ENCODE data around the gene POLR2L. TPM values are rescaled to one million over a fixed set of nuclear protein-coding genes. Genes with fewer than 3 reads are reported as not detected.
A peak's percentile ranks its signal among the peaks of the same experiment; 100 is the strongest.

Gene POLR2L
- polyA plus RNA-seq, 2 donors, result 64.9 to 177 TPM

- Histone ChIP-seq H3K27me3 (ENCODE audit: control insufficient read depth in 1 of 2, insufficient read depth in 2 of 2, low read length in 2 of 2) (no peaks in the 10 kb centered on the region), H3K9me3 (ENCODE audit: control insufficient read depth in 2 of 2, insufficient read depth in 1 of 2, low read depth in 1 of 2, low read length in 1 of 2) (no peaks in the 10 kb centered on the region), H3K4me1 (ENCODE audit: control insufficient read depth in 2 of 2, insufficient read depth in 2 of 2, low read length in 1 of 2) (peaks cover 10 to 13% of the 10 kb centered on the region in 2 donors), H3K4me3 (ENCODE audit: low read depth in 1 of 2, low read length in 2 of 2) (no peak overlapping the region), H3K36me3 (ENCODE audit: control insufficient read depth in 2 of 2, insufficient read depth in 2 of 2, low read length in 1 of 2) (peaks cover 0 to 10% of the 10 kb centered on the region in 2 donors), H3K27ac (ENCODE audit: low read depth in 2 of 2, low read length in 1 of 2) (no peak overlapping the region)
- WGBS, 2 donors, result 80 to 86% methylated on average over 27 to 31 of the region's 31 CpGs
These were observed 21.8 kb upstream of the POLR2L start for GRCh38 chr11:863910-864827.

GRCh38 chr11:863023-863909 lies 20.9 kb upstream of the POLR2L start:
- Histone ChIP-seq H3K36me3 (ENCODE audit: control insufficient read depth in 2 of 2, insufficient read depth in 2 of 2, low read length in 1 of 2) (peaks cover 0 to 3% of the 10 kb centered on the region in 2 donors), H3K9me3 (ENCODE audit: control insufficient read depth in 2 of 2, insufficient read depth in 1 of 2, low read depth in 1 of 2, low read length in 1 of 2) (no peaks in the 10 kb centered on the region), H3K4me1 (ENCODE audit: control insufficient read depth in 2 of 2, insufficient read depth in 2 of 2, low read length in 1 of 2) (peaks cover 12 to 13% of the 10 kb centered on the region in 2 donors), H3K27me3 (ENCODE audit: control insufficient read depth in 1 of 2, insufficient read depth in 2 of 2, low read length in 2 of 2) (no peaks in the 10 kb centered on the region), H3K27ac (ENCODE audit: low read depth in 2 of 2, low read length in 1 of 2) (no peak overlapping the region), H3K4me3 (ENCODE audit: low read depth in 1 of 2, low read length in 2 of 2) (no peak overlapping the region)
- WGBS, 2 donors, result 74 to 79% methylated on average over 24 of the region's 24 CpGs

- no peak overlapping the region for H3K4me3 ChIP-seq (ENCODE audit: low read depth in 1 of 2, low read length in 2 of 2)
These were observed 20.3 kb upstream of the POLR2L start for GRCh38 chr11:862696-863022.

GRCh38 chr11:862081-862661 lies 19.8 kb upstream of the POLR2L start:
- Histone ChIP-seq H3K27ac (ENCODE audit: low read depth in 2 of 2, low read length in 1 of 2) (no peak overlapping the region), H3K9me3 (ENCODE audit: control insufficient read depth in 2 of 2, insufficient read depth in 1 of 2, low read depth in 1 of 2, low read length in 1 of 2) (no peaks in the 10 kb centered on the region), H3K4me1 (ENCODE audit: control insufficient read depth in 2 of 2, insufficient read depth in 2 of 2, low read length in 1 of 2) (peaks cover 12 to 13% of the 10 kb centered on the region in 2 donors), H3K36me3 (ENCODE audit: control insufficient read depth in 2 of 2, insufficient read depth in 2 of 2, low read length in 1 of 2) (peaks cover 0 to 2% of the 10 kb centered on the region in 2 donors), H3K27me3 (ENCODE audit: control insufficient read depth in 1 of 2, insufficient read depth in 2 of 2, low read length in 2 of 2) (no peaks in the 10 kb centered on the region), H3K4me3 (ENCODE audit: low read depth in 1 of 2, low read length in 2 of 2) (no peak overlapping the region)
- 39 to 48% methylated on average over 20 of the region's 20 CpGs for WGBS, 2 donors

More at GRCh38 chr11:862696-863022, 20.3 kb upstream of the POLR2L start:
- H3K9me3 ChIP-seq (ENCODE audit: control insufficient read depth in 2 of 2, insufficient read depth in 1 of 2, low read depth in 1 of 2, low read length in 1 of 2), result no peaks in the 10 kb centered on the region
- peaks cover 0 to 2% of the 10 kb centered on the region in 2 donors for H3K36me3 ChIP-seq (ENCODE audit: control insufficient read depth in 2 of 2, insufficient read depth in 2 of 2, low read length in 1 of 2)
- no peak overlapping the region for H3K27ac ChIP-seq (ENCODE audit: low read depth in 2 of 2, low read length in 1 of 2)
- H3K27me3 ChIP-seq (ENCODE audit: control insufficient read depth in 1 of 2, insufficient read depth in 2 of 2, low read length in 2 of 2), result no peaks in the 10 kb centered on the region
- peaks cover 12 to 13% of the 10 kb centered on the region in 2 donors for H3K4me1 ChIP-seq (ENCODE audit: control insufficient read depth in 2 of 2, insufficient read depth in 2 of 2, low read length in 1 of 2)
- 68 to 71% methylated on average over 12 of the region's 12 CpGs for WGBS, 2 donors

GRCh38 chr11:861105-861479 lies 18.8 kb upstream of the POLR2L start:
- WGBS, 2 donors, result 83 to 92% methylated on average over 14 of the region's 14 CpGs
- Histone ChIP-seq H3K4me1 (ENCODE audit: control insufficient read depth in 2 of 2, insufficient read depth in 2 of 2, low read length in 1 of 2) (peaks cover 12 to 13% of the 10 kb centered on the region in 2 donors), H3K9me3 (ENCODE audit: control insufficient read depth in 2 of 2, insufficient read depth in 1 of 2, low read depth in 1 of 2, low read length in 1 of 2) (no peaks in the 10 kb centered on the region), H3K27ac (ENCODE audit: low read depth in 2 of 2, low read length in 1 of 2) (no peak overlapping the region), H3K27me3 (ENCODE audit: control insufficient read depth in 1 of 2, insufficient read depth in 2 of 2, low read length in 2 of 2) (no peaks in the 10 kb centered on the region), H3K36me3 (ENCODE audit: control insufficient read depth in 2 of 2, insufficient read depth in 2 of 2, low read length in 1 of 2) (peaks cover 0 to 2% of the 10 kb centered on the region in 2 donors), H3K4me3 (ENCODE audit: low read depth in 1 of 2, low read length in 2 of 2) (no peak overlapping the region)

GRCh38 chr11:860234-861104 lies 18.1 kb upstream of the POLR2L start:
- no peaks in the 10 kb centered on the region for H3K36me3 ChIP-seq (ENCODE audit: control insufficient read depth in 2 of 2, insufficient read depth in 2 of 2, low read length in 1 of 2)
- H3K4me3 ChIP-seq (ENCODE audit: low read depth in 1 of 2, low read length in 2 of 2), result no peak overlapping the region
- H3K27me3 ChIP-seq (ENCODE audit: control insufficient read depth in 1 of 2, insufficient read depth in 2 of 2, low read length in 2 of 2), result no peaks in the 10 kb centered on the region
- no peaks in the 10 kb centered on the region for H3K9me3 ChIP-seq (ENCODE audit: control insufficient read depth in 2 of 2, insufficient read depth in 1 of 2, low read depth in 1 of 2, low read length in 1 of 2)
- H3K4me1 ChIP-seq (ENCODE audit: control insufficient read depth in 2 of 2, insufficient read depth in 2 of 2, low read length in 1 of 2), result peaks cover 12 to 13% of the 10 kb centered on the region in 2 donors
- 76 to 81% methylated on average over 21 of the region's 21 CpGs for WGBS, 2 donors
- H3K27ac ChIP-seq (ENCODE audit: low read depth in 2 of 2, low read length in 1 of 2), result no peak overlapping the region

- Histone ChIP-seq H3K27me3 (ENCODE audit: control insufficient read depth in 1 of 2, insufficient read depth in 2 of 2, low read length in 2 of 2) (no peaks in the 10 kb centered on the region), H3K36me3 (ENCODE audit: control insufficient read depth in 2 of 2, insufficient read depth in 2 of 2, low read length in 1 of 2) (no peaks in the 10 kb centered on the region), H3K9me3 (ENCODE audit: control insufficient read depth in 2 of 2, insufficient read depth in 1 of 2, low read depth in 1 of 2, low read length in 1 of 2) (no peaks in the 10 kb centered on the region), H3K4me1 (ENCODE audit: control insufficient read depth in 2 of 2, insufficient read depth in 2 of 2, low read length in 1 of 2) (peaks cover 12 to 13% of the 10 kb centered on the region in 2 donors), H3K27ac (ENCODE audit: low read depth in 2 of 2, low read length in 1 of 2) (peak overlapping the region in 1 of 2 donors; percentile 9), H3K4me3 (ENCODE audit: low read depth in 1 of 2, low read length in 2 of 2) (peak overlapping the region in 1 of 2 donors; percentile 10)
- 39 to 49% methylated on average over 27 to 31 of the region's 31 CpGs for WGBS, 2 donors
These were observed 17.2 kb upstream of the POLR2L start for GRCh38 chr11:859394-860131.

GRCh38 chr11:858762-859339 lies 16.5 kb upstream of the POLR2L start:
- H3K4me1 ChIP-seq (ENCODE audit: control insufficient read depth in 2 of 2, insufficient read depth in 2 of 2, low read length in 1 of 2), result peaks cover 12 to 13% of the 10 kb centered on the region in 2 donors
- H3K27me3 ChIP-seq (ENCODE audit: control insufficient read depth in 1 of 2, insufficient read depth in 2 of 2, low read length in 2 of 2), result no peaks in the 10 kb centered on the region
- no peaks in the 10 kb centered on the region for H3K36me3 ChIP-seq (ENCODE audit: control insufficient read depth in 2 of 2, insufficient read depth in 2 of 2, low read length in 1 of 2)
- H3K27ac ChIP-seq (ENCODE audit: low read depth in 2 of 2, low read length in 1 of 2), result no peak overlapping the region
- H3K9me3 ChIP-seq (ENCODE audit: control insufficient read depth in 2 of 2, insufficient read depth in 1 of 2, low read depth in 1 of 2, low read length in 1 of 2), result no peaks in the 10 kb centered on the region
- WGBS, 2 donors, result 71 to 80% methylated on average over 34 to 37 of the region's 37 CpGs
- no peak overlapping the region for H3K4me3 ChIP-seq (ENCODE audit: low read depth in 1 of 2, low read length in 2 of 2)
